ENCODE data around the gene HOXC6. TPM values are rescaled to one million over a fixed set of nuclear protein-coding genes. Genes with fewer than 3 reads are reported as not detected.

The HOXC6 gene
- total RNA-seq, 1 donor from 2014 or later: not detected

GRCh38 chr12:54001283-54002187, 26.7 kb upstream of the HOXC6 start:
- no peak for DNase-seq (ENCODE audit: low read depth)
- no peak overlapping the region for H3K4me3 ChIP-seq (ENCODE audit: low read depth, low read length)
- no peak for TF ChIP-seq CTCF (IDR thresholded peaks at IDR 0.05; ENCODE audit: insufficient read depth, low read length, severe bottlenecking)
- no peaks in the 10 kb centered on the region for H3K36me3 ChIP-seq (ENCODE audit: control insufficient read depth, insufficient read depth, low read length)
- H3K27me3 ChIP-seq (ENCODE audit: control insufficient read depth, insufficient read depth, low read length): peaks cover 89% of the 10 kb centered on the region
- FAIRE-seq: no peak

- DNase-seq (ENCODE audit: low read depth) (no peak), FAIRE-seq (no peak)
- Histone ChIP-seq H3K27me3 (ENCODE audit: control insufficient read depth, insufficient read depth, low read length) (peaks cover 90% of the 10 kb centered on the region), H3K4me3 (ENCODE audit: low read depth, low read length) (no peak overlapping the region), H3K36me3 (ENCODE audit: control insufficient read depth, insufficient read depth, low read length) (no peaks in the 10 kb centered on the region)
- TF ChIP-seq CTCF (IDR thresholded peaks at IDR 0.05; ENCODE audit: insufficient read depth, low read length, severe bottlenecking): no peak
Measured at GRCh38 chr12:54002278-54002914, 25.8 kb upstream of the HOXC6 start.

- H3K4me3 ChIP-seq (ENCODE audit: low read depth, low read length): no peak overlapping the region
- DNase-seq (ENCODE audit: low read depth) (no peak), FAIRE-seq (no peak)
- no peak for TF ChIP-seq CTCF (IDR thresholded peaks at IDR 0.05; ENCODE audit: insufficient read depth, low read length, severe bottlenecking)
- H3K36me3 ChIP-seq (ENCODE audit: control insufficient read depth, insufficient read depth, low read length): no peaks in the 10 kb centered on the region
- peaks cover 91% of the 10 kb centered on the region for H3K27me3 ChIP-seq (ENCODE audit: control insufficient read depth, insufficient read depth, low read length)
Measured at GRCh38 chr12:54002915-54003389, 25.3 kb upstream of the HOXC6 start.

- DNase-seq (ENCODE audit: low read depth) (no peak), FAIRE-seq (no peak)
- Histone ChIP-seq H3K27me3 (ENCODE audit: control insufficient read depth, insufficient read depth, low read length) (peaks cover 91% of the 10 kb centered on the region), H3K4me3 (ENCODE audit: low read depth, low read length) (no peak overlapping the region), H3K36me3 (ENCODE audit: control insufficient read depth, insufficient read depth, low read length) (no peaks in the 10 kb centered on the region)
- no peak for TF ChIP-seq CTCF (IDR thresholded peaks at IDR 0.05; ENCODE audit: insufficient read depth, low read length, severe bottlenecking)
Measured at GRCh38 chr12:54003625-54004024, 24.6 kb upstream of the HOXC6 start.

- no peak overlapping the region for H3K4me3 ChIP-seq (ENCODE audit: low read depth, low read length)
- H3K27me3 ChIP-seq (ENCODE audit: control insufficient read depth, insufficient read depth, low read length): peaks cover 86% of the 10 kb centered on the region
- H3K36me3 ChIP-seq (ENCODE audit: control insufficient read depth, insufficient read depth, low read length): no peaks in the 10 kb centered on the region
- DNase-seq (ENCODE audit: low read depth) (no peak), FAIRE-seq (no peak)
- TF ChIP-seq CTCF (IDR thresholded peaks at IDR 0.05; ENCODE audit: insufficient read depth, low read length, severe bottlenecking): no peak
Measured at GRCh38 chr12:54004063-54004840, 24.0 kb upstream of the HOXC6 start.
